Measurements from ENCODE around the gene RAB22A.
"Not testable (repeated sequence)": the region's sequence is repeated elsewhere in the genome, so short reads cannot be mapped to it uniquely, and the experiment has no call there.

DNA sequence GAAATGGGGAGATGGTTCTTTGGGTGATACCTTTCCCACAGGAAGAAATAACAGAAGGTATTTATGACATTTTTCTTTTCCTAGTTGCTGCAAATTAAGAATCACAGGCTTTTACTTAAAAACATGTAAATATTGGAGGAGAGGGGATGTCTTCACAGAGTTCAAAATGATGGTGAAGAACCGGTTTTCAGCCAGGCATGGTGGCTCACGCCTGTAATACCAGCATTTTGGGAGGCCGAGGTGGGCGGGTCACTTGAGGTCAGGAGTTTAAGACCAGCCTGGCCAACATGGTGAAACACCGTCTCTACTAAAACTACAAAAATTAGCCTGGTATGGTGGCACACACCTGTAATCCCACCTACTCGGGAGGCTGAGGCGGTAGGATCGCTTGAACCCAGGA lies 63.8 kb downstream of the RAB22A start:
- TF ChIP-seq, protein P1, sequence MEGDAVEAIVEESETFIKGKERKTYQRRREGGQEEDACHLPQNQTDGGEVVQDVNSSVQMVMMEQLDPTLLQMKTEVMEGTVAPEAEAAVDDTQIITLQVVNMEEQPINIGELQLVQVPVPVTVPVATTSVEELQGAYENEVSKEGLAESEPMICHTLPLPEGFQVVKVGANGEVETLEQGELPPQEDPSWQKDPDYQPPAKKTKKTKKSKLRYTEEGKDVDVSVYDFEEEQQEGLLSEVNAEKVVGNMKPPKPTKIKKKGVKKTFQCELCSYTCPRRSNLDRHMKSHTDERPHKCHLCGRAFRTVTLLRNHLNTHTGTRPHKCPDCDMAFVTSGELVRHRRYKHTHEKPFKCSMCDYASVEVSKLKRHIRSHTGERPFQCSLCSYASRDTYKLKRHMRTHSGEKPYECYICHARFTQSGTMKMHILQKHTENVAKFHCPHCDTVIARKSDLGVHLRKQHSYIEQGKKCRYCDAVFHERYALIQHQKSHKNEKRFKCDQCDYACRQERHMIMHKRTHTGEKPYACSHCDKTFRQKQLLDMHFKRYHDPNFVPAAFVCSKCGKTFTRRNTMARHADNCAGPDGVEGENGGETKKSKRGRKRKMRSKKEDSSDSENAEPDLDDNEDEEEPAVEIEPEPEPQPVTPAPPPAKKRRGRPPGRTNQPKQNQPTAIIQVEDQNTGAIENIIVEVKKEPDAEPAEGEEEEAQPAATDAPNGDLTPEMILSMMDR (IDR thresholded peaks at IDR 0.05) = not testable (repeated sequence)
- TF ChIP-seq EZH2, EZH2phosphoT487 (IDR thresholded peaks at IDR 0.05): not testable (repeated sequence)
